HG03159 (cell line): ENCODE measurements around the gene RSL24D1.
"Not testable (repeated sequence)": the region's sequence is repeated elsewhere in the genome, so short reads cannot be mapped to it uniquely, and the experiment has no call there.

Experiments used
- ATAC-seq: cut with Tn5 transposase; IDR thresholded peaks from one replicate; pipeline ENCODE4 v1.9.1; 2021; ENCODE audit warnings: mild to moderate bottlenecking, moderate library complexity; ENCODE audit not compliant: unreplicated experiment

Gene RSL24D1

DNA sequence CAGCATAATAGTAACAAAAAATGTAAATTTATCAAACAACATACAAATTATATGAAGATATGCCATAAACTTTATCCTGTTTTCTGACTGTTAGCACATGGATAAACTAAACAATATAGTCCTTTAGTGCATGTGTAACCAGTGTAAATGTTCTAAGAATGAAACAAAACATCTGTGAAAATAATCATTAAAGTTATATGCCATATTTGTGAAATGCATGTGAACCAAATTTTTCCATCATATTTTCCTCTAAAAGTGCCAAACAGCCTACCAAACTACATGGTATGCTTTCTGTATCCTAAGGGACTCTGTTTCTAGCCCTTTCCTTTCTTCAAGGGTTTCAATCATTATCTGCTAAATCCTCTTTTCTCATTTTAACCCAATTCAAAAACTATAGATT lies 23.9 kb upstream of the RSL24D1 start:
- no peak for ATAC-seq

DNA sequence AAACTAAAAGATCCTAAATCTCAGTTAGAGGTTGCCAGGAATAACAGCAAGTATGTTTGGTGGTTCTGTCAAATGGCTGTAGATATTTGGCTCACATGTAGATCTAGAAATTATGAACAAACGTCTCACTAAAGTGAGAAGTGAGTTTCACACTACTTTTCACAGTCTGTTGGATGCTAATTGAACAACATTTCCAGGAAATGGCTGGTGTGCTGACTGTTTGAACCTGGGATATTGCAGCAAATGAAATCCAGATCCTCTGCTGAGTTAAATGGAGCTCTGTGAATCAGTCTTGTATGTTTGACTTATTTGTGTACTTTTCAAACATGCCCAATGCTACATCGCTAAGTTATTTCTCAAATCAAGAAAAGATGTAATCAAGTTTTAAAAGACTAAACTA lies 21.3 kb upstream of the RSL24D1 start:
- ATAC-seq: no peak

DNA sequence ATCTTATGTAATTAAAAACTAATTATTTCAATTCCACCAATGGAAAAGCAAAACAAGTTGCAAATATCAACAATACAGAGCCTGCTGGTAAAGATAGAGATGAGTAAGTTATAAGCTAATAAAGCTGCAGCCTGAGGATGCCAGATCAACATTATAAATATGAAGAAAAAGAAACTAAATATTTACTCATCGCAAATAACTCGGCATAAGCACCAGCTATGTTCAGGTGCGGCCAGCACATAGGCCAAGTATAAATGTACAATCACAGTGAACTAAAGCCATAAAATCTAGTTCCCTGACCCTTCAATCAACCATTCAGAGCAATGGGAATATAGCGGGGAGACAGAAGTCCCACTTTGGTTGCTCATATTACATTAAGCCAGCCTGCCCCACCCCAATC lies 7.7 kb upstream of the RSL24D1 start:
- no peak for ATAC-seq

DNA sequence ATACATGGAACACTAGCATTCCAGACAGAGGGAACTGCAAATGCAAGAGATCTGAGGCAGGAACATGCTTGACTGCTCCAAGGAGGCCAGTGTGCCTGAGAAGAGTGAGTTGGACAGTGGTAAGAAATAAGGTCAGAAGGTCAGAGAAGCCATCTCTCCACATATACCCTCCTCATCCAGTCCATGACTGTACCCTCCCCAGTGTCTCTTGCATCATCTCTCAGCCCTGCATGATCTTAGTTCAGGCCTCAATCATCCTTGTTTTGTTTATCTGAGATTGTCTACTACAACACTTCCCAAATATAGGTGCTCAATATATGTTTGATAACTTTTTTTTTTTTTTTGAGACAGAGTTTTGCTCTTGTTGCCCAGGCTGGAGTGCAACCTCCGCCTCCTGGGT lies 5.5 kb upstream of the RSL24D1 start:
- no peak for ATAC-seq

DNA sequence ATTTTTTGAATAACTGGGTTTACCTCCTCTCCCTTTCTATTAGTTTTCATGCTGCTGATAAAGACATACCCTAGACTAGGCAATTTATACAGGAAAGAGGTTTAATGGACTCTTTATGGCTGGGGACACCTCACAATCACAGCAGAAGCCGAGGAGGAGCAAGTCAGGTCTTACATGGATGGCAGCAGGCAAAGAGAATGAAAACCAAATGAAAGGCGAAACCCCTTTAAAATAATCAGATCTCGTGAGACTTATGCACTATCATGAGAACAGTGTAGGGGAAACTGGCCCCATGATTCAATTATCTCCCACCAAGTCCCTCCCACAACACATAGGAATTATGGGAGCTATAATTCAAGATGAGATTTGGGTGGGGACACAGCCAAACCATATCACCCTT lies 2.0 kb upstream of the RSL24D1 start:
- no peak for ATAC-seq

DNA sequence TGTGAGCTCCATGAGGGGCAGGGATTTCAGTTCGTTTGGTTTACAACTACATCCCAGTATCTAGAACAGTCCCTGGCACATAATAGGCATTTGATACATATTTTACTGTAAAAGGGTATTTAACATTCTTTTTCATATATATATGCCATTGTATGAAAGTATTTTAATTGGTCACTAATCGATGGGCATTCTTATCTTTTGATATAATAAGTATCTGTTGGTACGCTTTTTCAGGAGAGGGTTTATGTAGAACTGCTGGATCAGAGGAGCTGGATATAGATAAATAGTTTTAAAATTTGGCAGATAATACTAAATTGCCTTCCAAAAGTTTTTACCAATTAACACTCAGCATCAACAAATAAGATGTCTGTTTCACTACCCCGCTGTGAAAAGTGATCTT lies 978 bp upstream of the RSL24D1 start:
- ATAC-seq: no peak

DNA sequence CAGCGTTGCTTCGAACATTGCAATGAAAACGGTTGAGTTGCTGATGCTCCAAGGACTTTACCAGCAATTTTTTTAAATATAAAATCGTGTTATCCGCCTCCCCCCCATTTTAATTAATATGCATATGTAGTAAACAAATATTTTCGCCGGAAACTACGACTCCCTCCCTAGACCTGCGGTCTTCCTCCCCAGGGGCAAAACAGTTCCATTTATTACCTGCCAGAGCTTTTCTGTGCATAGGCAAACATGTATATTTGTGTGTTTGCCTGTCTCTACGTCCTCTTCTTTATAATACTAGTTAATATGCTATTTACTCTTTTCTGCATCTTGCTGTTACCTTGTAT lies 593 bp upstream of the RSL24D1 start:
- ATAC-seq: peak; percentile 8

DNA sequence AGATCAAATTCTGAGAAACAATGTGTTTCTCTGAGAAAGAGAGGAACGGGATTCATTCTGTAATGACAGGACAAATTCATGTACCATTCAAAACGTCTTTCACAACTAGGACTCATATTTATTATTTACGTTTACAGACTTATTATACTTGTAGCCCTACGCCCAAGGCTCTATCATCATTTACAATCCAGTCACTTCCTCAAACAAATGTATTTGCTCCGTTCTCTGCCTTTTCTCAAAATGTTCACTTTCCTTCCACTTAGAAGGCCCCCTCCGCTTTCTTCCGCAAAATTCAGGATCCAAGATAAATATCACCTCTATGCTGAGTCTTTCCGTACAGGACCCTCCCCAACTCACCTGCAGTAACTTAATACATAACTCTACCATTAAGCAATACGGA lies 745 bp downstream of the RSL24D1 start:
- ATAC-seq: no peak

DNA sequence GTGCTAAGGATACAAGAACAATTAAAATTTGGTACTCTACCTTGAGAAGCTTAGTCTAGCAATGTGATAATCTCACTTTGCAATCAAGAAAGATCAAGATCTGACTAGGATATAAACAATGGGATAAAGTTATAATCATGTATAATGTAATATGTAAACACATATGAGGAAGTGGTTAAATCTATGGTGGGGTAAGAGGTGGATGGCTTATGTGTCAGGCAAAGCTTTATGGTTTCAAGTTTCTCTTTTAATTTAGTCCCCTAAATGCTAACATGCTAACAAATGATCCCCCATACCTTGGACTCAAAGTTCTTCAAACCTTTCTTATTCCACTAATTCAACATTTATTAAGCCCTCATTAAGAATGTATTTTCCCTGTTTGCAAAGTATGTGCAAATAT lies 2.5 kb downstream of the RSL24D1 start:
- ATAC-seq: no peak

DNA sequence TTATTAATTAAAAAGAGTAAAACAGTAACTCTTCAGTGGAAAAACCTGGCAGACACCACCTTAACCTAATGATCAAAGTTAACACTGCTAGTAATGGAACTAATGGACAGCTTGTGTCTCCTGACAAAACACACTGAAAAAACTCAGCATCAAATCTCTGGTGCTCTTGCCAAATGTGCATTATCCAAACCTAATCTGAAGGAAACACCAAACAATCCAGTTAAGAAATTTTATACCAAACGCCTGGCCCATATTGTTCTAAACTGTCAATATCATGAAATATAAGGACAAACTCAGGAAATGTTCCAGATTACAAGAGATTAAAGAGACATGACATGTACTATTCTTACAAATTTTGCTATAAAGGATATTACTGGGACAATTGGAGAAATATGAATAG lies 10.4 kb downstream of the RSL24D1 start:
- no peak for ATAC-seq

DNA sequence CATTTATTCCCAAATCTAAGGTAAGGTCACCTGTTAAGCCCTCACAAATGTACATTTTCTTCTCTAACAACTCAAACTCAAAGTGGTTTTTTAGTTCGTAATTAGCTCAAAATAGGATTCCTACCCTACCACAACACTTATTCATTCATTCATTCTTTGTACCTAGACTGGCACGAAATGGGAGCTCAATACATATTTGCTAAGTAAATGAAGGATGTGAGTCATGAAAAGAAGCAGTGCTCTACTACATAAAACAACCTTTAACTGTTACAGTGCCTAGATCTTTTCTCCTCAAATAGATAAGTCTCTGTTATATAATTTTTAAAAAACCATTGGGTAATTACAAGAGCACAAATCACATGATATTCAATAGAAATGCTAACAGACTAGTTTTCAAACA lies 13.1 kb downstream of the RSL24D1 start:
- no peak for ATAC-seq

DNA sequence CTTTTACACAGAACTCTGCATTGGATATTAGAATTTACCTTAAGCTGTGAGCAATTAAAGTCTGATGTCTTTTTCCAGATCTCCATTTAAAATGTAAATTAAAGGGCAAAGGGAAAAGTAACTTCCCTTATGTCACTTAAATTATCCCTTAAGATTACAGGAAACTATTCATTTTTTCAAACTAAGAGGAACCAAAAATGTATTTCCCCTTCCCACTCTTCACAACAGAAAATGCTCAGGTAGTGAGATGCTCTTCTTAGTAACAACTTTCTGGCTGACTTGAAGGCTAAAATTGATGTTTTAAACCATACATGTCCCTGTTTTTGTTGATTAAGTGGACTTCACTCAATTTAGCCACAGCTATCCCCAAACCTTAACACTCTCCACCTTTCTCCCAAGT lies 17.6 kb downstream of the RSL24D1 start:
- ATAC-seq: no peak

DNA sequence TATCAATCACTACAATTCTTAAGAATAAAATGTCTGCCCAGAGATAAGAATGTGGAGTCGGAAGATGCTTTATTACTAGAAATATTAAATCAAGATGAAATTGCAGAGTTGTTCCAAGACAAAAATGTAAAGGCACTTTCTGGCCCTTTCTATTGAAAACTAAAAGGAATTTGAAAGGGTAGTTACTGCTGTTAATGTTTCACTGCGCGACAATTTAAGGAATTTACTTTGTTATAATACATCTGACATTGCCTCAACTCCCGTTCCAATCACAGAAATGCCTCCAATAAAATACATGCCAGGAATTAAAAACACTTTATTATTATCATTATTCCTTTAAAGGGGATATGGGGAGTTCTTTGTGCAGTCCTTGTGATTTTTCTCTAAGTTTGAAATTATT lies 26.4 kb downstream of the RSL24D1 start:
- no peak for ATAC-seq

DNA sequence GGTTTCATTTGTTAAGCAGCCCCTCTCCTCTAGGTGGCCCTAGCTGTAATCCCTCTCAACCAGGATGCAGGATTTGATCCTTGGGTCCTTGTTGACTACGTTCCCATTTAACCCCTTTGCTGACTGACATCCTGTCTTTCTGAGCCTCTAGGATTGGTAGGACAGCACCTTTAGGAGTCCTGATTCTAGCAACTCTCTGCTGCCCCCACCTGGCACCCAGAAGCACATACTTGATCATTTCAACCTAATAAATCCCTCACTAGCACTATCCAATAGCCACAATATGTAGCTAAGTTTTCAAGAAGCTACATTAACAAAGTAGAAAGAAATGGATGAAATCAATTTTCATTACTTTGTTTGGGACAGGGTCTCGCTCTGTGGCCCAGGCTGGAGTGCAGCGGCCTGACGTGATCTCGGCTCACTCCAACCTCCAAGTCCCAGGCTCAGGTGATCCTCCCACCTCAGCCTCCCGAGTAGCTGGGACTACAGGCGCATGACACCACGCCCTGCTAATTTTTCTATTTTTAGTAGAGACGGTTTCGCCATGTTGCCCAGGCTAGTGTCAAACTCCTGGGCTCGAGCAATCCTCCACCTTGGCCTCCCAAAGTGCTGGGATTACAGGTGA lies 28.3 kb downstream of the RSL24D1 start:
- ATAC-seq: peak; percentile 98

DNA sequence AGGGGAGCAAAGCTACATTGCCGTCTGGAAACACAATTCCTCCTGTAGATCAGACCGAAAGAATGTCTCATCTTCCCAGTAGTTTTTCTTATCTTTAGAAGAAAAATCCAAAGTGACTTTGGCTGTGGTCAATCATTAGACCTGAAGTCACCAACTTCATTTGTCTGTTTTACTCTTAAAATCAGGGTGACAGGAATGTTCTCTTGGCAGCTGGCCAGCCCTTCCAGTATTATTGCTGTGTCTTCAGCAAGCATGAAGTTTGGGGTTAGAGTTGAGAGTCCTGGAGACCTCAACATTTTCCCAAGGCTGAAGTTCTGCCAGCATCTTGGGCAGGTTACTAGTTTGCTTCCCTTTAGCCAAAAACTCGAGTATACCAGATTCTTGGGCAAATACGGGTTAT lies 32.5 kb downstream of the RSL24D1 start:
- no peak for ATAC-seq

DNA sequence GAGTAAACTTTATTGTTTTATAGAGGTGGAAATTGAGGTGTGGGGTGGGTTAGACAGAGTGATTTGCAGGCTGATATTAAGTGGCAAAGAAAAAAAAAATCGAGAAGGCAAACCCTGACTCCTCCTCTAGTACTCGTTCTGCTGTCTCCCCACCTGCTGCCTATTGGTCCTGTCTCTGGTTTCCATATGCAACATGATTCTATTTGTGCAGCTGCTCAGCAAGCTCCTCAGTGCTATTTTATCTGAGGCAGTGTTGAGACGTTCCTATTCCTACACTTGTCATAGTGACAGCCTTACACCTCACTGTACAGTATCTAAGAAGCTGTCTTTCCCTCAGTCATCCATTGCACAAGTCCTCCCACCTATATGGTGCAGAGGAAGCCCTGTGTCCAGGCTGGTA lies 45.1 kb downstream of the RSL24D1 start:
- ATAC-seq: no peak

DNA sequence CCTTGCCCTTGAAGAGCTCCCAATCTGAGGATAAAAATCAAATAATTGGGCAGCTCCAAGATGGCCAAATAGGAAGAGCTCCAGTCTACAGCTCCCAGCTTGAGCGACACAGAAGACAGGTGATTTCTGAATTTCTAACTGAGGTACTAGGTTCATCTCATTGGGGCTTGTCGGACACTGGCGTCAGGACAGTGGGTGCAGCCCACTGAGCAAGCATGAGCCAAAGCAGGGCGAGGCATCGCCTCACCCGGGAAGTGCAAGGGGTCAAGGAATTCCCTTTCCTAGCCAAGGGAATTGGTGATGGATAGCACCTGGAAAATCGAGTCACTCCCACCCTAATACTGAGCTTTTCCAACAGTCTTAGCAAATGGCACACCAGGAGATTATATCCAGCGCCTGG lies 53.6 kb downstream of the RSL24D1 start:
- ATAC-seq: not testable (repeated sequence)

DNA sequence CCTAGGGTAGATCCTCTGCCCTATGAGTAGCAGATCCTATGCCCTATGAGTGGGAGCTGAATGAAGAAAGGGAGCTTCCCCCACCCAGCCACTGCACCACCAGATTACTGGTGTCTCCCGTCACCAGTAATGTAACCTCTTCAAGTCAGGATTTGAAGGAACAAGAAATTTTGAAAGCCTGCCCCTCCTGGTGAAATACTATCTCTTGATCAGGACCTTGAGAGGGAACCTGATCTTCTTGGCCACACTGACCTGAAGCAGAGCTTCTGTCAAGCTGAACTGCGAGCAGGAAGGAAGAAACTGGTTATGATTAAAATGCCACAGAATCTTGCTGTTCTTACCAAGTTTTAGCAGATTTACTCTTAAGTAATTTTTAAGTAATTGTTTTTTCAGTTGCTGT lies 62.8 kb downstream of the RSL24D1 start:
- ATAC-seq: no peak

DNA sequence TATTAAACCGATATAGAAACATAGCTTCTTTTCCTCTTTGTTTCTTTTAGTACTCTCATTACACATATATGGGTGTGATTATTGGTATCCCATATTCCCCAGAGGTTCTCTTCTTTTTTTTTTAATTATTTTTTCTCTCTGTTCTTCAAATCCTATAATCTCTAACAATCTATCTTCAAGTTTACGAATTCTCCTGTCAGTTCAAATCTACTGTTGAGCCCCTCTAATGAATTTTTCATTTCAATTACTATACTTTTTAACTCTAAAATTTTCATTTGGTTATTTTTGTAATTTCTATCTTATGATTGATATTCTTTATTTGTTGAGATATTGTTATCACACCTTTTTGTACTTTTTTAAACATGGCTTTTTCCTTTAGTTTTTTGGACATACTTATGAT lies 64.1 kb downstream of the RSL24D1 start:
- no peak for ATAC-seq
